K562 (cell line): Measurements from ENCODE around the gene SSH3. TPM values are rescaled to one million over a fixed set of nuclear protein-coding genes. Genes with fewer than 3 reads are reported as not detected.
A peak's percentile ranks its signal among the peaks of the same experiment; 100 is the strongest.

Experiments used
- CREB3 ChIP-seq: fragments of 450-650 bp; conservative IDR thresholded peaks from 2 replicates; pipeline ENCODE4 v1.6.1; 2016; ENCODE audit warnings: missing genetic modification characterization, low read depth, mild to moderate bottlenecking, missing compliant biosample characterization, moderate library complexity
- CREB5 ChIP-seq: fragments of 250-450 bp; sonication (Bioruptor Pico); IDR thresholded peaks from 2 replicates; pipeline ENCODE4 v1.5.0; 2020; ENCODE audit warnings: mild to moderate bottlenecking
- CSDE1 ChIP-seq, 2 experiments: fragments of 450-650 bp; IDR thresholded peaks; 2 replicates each; pipeline ENCODE4 v1.6.1; 2016; ENCODE audit warnings: mild to moderate bottlenecking in 1 of 2
- DNMT1 ChIP-seq: fragments of 450-650 bp; IDR thresholded peaks from 2 replicates; pipeline ENCODE4 v1.6.1; 2016; ENCODE audit warnings: antibody characterized with exemption, mild to moderate bottlenecking
- ETS2 ChIP-seq: IDR thresholded peaks from 2 replicates; pipeline ENCODE4 v1.6.1; 2016; ENCODE audit warnings: borderline replicate concordance, missing genetic modification characterization, mild to moderate bottlenecking, moderate library complexity, missing compliant biosample characterization; ENCODE audit not compliant: poor library complexity, severe bottlenecking
- GTF2B ChIP-seq: IDR thresholded peaks from 2 replicates; pipeline ENCODE4 v1.6.1; 2011; ENCODE audit not compliant: insufficient read length; ENCODE audit errors: extremely low read depth
- JUND ChIP-seq, 2 experiments: IDR thresholded peaks; 2 replicates in 1 of 2; 3 replicates in 1 of 2; pipeline ENCODE4 v1.6.1; 2011; ENCODE audit warnings: borderline replicate concordance in 2 of 2, low read depth in 2 of 2, low read length in 2 of 2, improper control_type of control experiment in 1 of 2, missing biosample characterization in 1 of 2, missing genetic modification characterization in 1 of 2, missing genetic modification reagents in 1 of 2
- KLF1 ChIP-seq: fragments of 450-650 bp; IDR thresholded peaks from 2 replicates; pipeline ENCODE4 v1.6.1; 2016; ENCODE audit warnings: missing genetic modification characterization, missing compliant biosample characterization
- LARP7 ChIP-seq: fragments of 450-650 bp; IDR thresholded peaks from 2 replicates; pipeline ENCODE4 v1.6.1; 2016
- MAFG ChIP-seq: fragments of 450-650 bp; conservative IDR thresholded peaks from 2 replicates; pipeline ENCODE4 v1.6.1; 2016; ENCODE audit warnings: missing genetic modification characterization, missing compliant biosample characterization
- NBN ChIP-seq: fragments of 450-650 bp; IDR thresholded peaks from 2 replicates; pipeline ENCODE4 v1.6.1; 2016; ENCODE audit warnings: low read depth, mild to moderate bottlenecking
- POU5F1 ChIP-seq: fragments of 150-350 bp; IDR thresholded peaks from 2 replicates; pipeline ENCODE4 v1.6.1; 2014; ENCODE audit warnings: borderline replicate concordance, low read length, low read depth, mild to moderate bottlenecking; ENCODE audit not compliant: partially characterized antibody
- RERE ChIP-seq: sonication (generic); formaldehyde crosslinking; IDR thresholded peaks from 2 replicates; pipeline ENCODE4 v1.8.0; 2023; ENCODE audit warnings: missing genetic modification reagents, mild to moderate bottlenecking, borderline replicate concordance
- TAF9B ChIP-seq: fragments of 450-650 bp; IDR thresholded peaks from 2 replicates; pipeline ENCODE4 v1.6.1; 2018; ENCODE audit warnings: mild to moderate bottlenecking; ENCODE audit not compliant: partially characterized antibody
- TBL1XR1 ChIP-seq, 2 experiments: IDR thresholded peaks; 2 replicates each; pipeline ENCODE4 v1.6.1; 2012; ENCODE audit warnings: improper control_type of control experiment in 2 of 2, low read length in 2 of 2, mild to moderate bottlenecking in 1 of 2
- TOE1 ChIP-seq, 2 experiments: fragments of 450-650 bp in 1 of 2; sonication (generic) in 1 of 2; formaldehyde crosslinking in 1 of 2; IDR thresholded peaks; 2 replicates each; pipeline versions ENCODE4 v1.7.1 to v1.8.0; 2016 to 2022; ENCODE audit warnings: borderline replicate concordance in 2 of 2, mild to moderate bottlenecking in 2 of 2, antibody characterized with exemption in 1 of 2, inconsistent platforms in 1 of 2, low read depth in 1 of 2, missing genetic modification reagents in 1 of 2, moderate library complexity in 1 of 2
- ZNF263 ChIP-seq: sonication (generic); formaldehyde crosslinking; IDR thresholded peaks from 2 replicates; pipeline ENCODE4 v1.8.0; 2022; ENCODE audit warnings: mild to moderate bottlenecking, missing genetic modification reagents, borderline replicate concordance
- polyA plus RNA-seq, 8 experiments: library from polyadenylated mRNA; depleted of rRNA in 4 of 8; stranded (reverse) in 5 of 8; unstranded in 3 of 8; fragments of >200 nt; fragmentation: Nextera tagmentation in 2 of 8; fragmentation: Illumina TruSeq in 1 of 8; extraction: Ambion mirVana in 2 of 8; extraction: Trizol in 1 of 8; gene quantifications; 2 replicates each; pipeline versions ENCODE4 v1.2.1 to v1.2.3, GENCODE V29; 2011 to 2014; ENCODE audit warnings: inconsistent platforms in 1 of 8, missing spikeins in 1 of 8
- total RNA-seq, 7 experiments: library from RNA; depleted of rRNA in 6 of 7; stranded (reverse); fragments of >200 nt in 6 of 7; fragmentation: Illumina TruSeq in 2 of 7; extraction: Trizol in 2 of 7; gene quantifications; 2 replicates each; pipeline versions ENCODE4 v1.2.1 to v1.2.3, GENCODE V29; 2011 to 2021; ENCODE audit warnings: low replicate concordance in 1 of 7

SSH3 gene
- total and polyA plus RNA-seq, 9 of the 15 experiments (the other 6 are each of a cell fraction or from before 2014, with no cell fraction given), result 0.07 to 1.0 (median 0.24) TPM; not detected in 3

GRCh38 chr11:67353317-67354074 is 50.2 kb downstream of the SSH3 start, which contains the start of gene POLD4 (continued):
- no peak for TF ChIP-seq JUND (IDR thresholded peaks at IDR 0.05; ENCODE audit: borderline replicate concordance, low read depth, low read length)
- no peak; the same call in 2 of the 3 replicates for TF ChIP-seq JUND (tag; IDR thresholded peaks at IDR 0.05; ENCODE audit: borderline replicate concordance, low read depth, low read length)
- TF ChIP-seq DNMT1, result no peak
- 0 out of 2 replicates have a peak, but pooled peaks have one; percentile 44 for TF ChIP-seq ZNF263
- TF ChIP-seq KLF1 (tag), result no peak
- TF ChIP-seq NBN, result peak; percentile 70; the same call in 1 of the 2 replicates
- TF ChIP-seq GTF2B, result no peak
- TF ChIP-seq TAF9B, result peak; percentile 10
- TF ChIP-seq CREB5 (CRISPR knock-in tag), result no peak
- no peak for TF ChIP-seq MAFG
- TF ChIP-seq CSDE1 (IDR thresholded peaks at IDR 0.05), result no peak
- TF ChIP-seq TOE1 (IDR thresholded peaks at IDR 0.05; ENCODE audit: borderline replicate concordance), result 0 out of 2 replicates have a peak, but pooled peaks have one; percentile 50
- no peak for TF ChIP-seq TOE1 (CRISPR knock-in tag; IDR thresholded peaks at IDR 0.05; ENCODE audit: borderline replicate concordance, low read depth)
- no peak for TF ChIP-seq POU5F1
- TF ChIP-seq CREB3 (tag), result no peak
- no peak for TF ChIP-seq TBL1XR1 (IDR thresholded peaks at IDR 0.05; ENCODE audit: low read length in 2 of 2)
- no peak for TF ChIP-seq RERE
- no peak for TF ChIP-seq ETS2
- no peak; the same call in 1 of the 2 replicates for TF ChIP-seq LARP7
